T-helper 17 cell (primary cell): ENCODE measurements around the gene POLR1G. TPM values are rescaled to one million over a fixed set of nuclear protein-coding genes. Genes with fewer than 3 reads are reported as not detected.

Source experiments
- ATAC-seq: fragments of 150-1000 bp; cut with Tn5 transposase; 2 replicates; pipeline ENCODE4 v1.10.0; 2021; ENCODE audit warnings: mild to moderate bottlenecking, moderate library complexity
- DNase-seq, 3 donors: peaks; one replicate each; pipeline versions ENCODE4 v3.0.0 to v3.0.0-alpha.2; 2020 to 2021
- H3K9me3 ChIP-seq: one replicate; pipeline ENCODE4 v1.7.0; 2013; ENCODE audit warnings: low read length, mild to moderate bottlenecking; ENCODE audit not compliant: control insufficient read depth, poor library complexity, severe bottlenecking
- H3K27ac Mint-ChIP-seq: one replicate; pipeline ENCODE4 v1.8.0; 2022; ENCODE audit warnings: mild to moderate bottlenecking, moderate library complexity, mixed read lengths
- H3K27me3 Mint-ChIP-seq: one replicate; pipeline ENCODE4 v1.8.0; 2022; ENCODE audit warnings: mixed read lengths
- H3K36me3 Mint-ChIP-seq: one replicate; pipeline ENCODE4 v1.8.0; 2022; ENCODE audit warnings: low read depth, mixed read lengths
- H3K4me1 Mint-ChIP-seq: one replicate; pipeline ENCODE4 v1.8.0; 2022; ENCODE audit warnings: mild to moderate bottlenecking, mixed read lengths
- H3K4me3 Mint-ChIP-seq: one replicate; pipeline ENCODE4 v1.8.0; 2022; ENCODE audit warnings: mild to moderate bottlenecking, moderate library complexity, mixed read lengths
- total RNA-seq, 4 donors: library from RNA in 2 of 4; stranded (reverse) in 2 of 4; gene quantifications; one replicate each; pipeline ENCODE4 v1.2.3 and lab custom pipeline; 2022 to 2026

POLR1G gene
- total RNA-seq, 2 donors from 2014 or later, result 0.91 to 1.0 TPM

DNA sequence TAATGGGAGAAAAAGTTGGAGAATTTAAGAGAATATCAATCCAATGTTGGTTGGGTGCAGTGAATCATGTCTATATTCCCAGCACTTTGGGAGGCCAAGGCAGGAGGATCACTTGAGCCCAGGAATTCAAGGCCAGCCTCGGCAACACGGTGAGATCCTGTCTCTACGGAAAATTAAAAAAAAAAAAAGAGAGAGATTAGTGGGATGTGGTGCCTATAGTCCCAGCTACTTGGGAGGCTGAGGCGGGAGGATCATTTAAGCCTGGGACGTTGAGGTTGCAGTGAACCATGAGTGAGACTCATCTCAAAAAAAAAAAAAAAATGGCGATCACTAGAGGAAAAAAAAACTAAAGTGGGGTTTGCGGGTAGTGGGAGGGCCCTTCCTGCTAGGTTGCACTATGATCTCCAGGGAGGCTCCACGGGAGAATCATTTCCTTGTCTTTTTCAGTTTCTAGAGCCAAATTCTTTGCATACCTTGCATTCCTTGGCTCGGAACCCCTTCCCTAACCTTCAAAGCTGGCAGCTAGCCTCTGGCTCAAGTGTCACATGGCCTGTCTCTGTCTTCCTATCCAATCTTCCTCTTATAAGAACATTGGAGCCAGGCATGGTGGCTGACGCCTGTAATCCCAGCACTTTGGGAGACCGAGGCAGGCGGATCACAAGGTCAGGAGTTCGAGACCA is 30.3 kb upstream of the POLR1G start:
- DNase-seq (no peak), ATAC-seq (no peak)
- Mint-ChIP-seq H3K36me3 (no peaks in the 10 kb centered on the region), H3K4me1 (peaks cover 2% of the 10 kb centered on the region), H3K27ac (no peak overlapping the region), H3K27me3 (peaks cover 4% of the 10 kb centered on the region), H3K4me3 (no peak overlapping the region)
- H3K9me3 ChIP-seq, result no peaks in the 10 kb centered on the region

DNA sequence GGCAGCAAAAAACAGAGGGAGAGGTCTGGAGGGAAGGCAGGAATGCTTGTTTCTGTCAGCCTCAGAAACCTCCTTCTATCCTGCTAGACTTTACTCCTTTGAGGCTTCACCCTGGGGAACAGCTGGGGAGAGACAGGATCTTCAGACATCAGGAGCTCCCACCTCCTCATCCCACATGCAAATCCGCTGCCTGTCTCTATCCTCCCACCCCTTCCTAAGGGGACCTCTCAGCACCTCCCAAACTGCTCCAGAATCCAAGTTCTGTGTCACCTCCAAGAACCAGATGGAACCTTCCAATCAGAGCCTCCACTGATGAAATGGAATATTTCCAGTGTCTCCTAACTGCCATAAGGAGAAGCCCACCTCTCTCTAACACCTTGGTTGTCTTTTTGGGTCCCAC is 26.3 kb upstream of the POLR1G start:
- Mint-ChIP-seq H3K4me1 (no peaks in the 10 kb centered on the region), H3K36me3 (no peaks in the 10 kb centered on the region), H3K4me3 (no peak overlapping the region), H3K27ac (no peak overlapping the region), H3K27me3 (peaks cover 5% of the 10 kb centered on the region)
- ATAC-seq (no peak), DNase-seq (no peak)
- H3K9me3 ChIP-seq, result no peaks in the 10 kb centered on the region

DNA sequence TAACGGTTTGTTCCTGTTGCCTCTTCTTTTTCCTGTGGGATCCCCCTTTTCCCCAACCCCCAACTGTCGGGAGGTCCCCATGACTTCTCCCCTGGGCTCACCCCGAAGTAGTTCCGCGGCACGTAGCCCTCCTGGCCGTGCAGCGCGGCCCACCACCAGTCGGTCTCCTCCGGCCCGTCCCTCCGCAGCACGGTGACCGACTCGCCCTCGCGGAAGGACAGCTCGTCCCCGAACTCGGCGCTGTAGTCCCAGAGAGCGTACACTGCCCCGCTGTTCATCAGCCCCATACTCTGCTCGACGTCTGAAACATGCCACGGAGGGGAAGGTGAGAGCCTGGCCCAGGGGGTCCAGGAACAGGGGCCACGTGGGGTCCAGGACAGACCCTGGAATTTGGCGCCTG is 24.0 kb upstream of the POLR1G start:
- H3K4me1 Mint-ChIP-seq, result peaks cover 3% of the 10 kb centered on the region
- no peaks in the 10 kb centered on the region for H3K9me3 ChIP-seq
- H3K4me3 Mint-ChIP-seq, result no peak overlapping the region
- no peak for ATAC-seq
- no peaks in the 10 kb centered on the region for H3K36me3 Mint-ChIP-seq
- H3K27me3 Mint-ChIP-seq, result peaks cover 20% of the 10 kb centered on the region
- no peak for DNase-seq
- no peak overlapping the region for H3K27ac Mint-ChIP-seq

DNA sequence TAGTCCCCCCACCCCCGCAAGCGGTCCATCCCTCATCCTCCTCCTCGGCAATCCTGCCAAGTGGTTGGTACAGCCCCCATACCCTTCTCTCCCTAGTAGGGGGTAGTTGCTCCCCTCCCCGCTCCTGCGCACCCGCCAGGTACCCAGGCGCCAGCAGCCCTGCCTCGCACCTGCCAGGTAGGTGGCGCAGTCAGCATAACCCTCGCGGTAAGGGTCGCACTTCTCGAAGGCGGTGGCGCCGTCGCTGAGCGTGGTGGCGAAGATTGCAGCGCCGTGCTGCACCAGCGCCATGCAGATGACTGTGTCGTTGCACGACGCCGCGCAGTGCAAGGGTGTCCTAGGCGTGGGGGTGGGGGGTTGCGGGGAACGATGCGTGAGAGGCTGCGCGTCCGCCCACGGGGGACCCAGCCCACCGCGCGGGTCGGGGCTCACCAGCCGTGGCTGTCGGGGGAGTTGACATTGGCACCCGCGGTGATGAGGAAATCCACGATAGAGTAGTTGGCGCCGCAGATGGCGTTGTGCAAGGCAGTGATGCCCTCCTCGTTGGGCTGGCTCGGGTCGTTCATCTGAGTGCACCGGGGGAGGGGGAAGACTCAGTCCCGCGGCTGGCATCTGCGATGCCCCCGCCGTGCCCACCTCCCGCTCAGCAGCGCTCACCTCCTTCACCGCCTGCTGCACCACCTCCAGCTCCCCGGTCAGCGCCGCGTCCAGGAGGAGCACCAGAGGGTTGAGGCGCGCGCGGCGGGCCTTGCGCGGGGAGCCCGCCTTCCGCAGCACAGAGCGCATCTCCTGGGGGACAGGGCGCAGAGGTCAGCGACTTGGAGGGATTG is 20.8 kb upstream of the POLR1G start:
- H3K4me3 Mint-ChIP-seq, result peak overlapping the region; percentile 3
- peaks cover 20% of the 10 kb centered on the region for H3K27me3 Mint-ChIP-seq
- H3K27ac Mint-ChIP-seq, result no peak overlapping the region
- ATAC-seq (no peak), DNase-seq (no peak)
- H3K36me3 Mint-ChIP-seq, result no peaks in the 10 kb centered on the region
- H3K9me3 ChIP-seq, result no peaks in the 10 kb centered on the region
- peaks cover 3% of the 10 kb centered on the region for H3K4me1 Mint-ChIP-seq

DNA sequence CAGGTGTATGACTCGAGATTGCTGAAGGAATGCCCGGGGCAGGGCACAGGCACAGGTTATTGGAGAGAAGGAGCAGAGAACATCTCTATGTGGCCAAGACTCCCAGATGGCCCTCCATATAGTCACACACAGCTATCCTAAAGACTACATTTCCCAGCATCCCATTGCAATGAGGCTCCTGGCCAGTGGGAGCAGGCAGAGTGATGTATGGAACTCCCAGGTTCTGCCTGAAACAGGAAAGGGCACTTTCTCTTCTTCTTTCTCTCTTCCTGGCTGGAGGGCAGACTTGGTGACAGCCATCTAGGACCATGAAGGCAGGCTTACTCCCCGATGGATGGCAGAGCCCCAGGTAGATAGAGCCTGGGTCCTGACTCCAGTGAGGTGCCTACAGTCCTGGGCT is 15.1 kb upstream of the POLR1G start:
- Mint-ChIP-seq H3K4me3 (no peak overlapping the region), H3K36me3 (no peaks in the 10 kb centered on the region)
- no peak for DNase-seq

DNA sequence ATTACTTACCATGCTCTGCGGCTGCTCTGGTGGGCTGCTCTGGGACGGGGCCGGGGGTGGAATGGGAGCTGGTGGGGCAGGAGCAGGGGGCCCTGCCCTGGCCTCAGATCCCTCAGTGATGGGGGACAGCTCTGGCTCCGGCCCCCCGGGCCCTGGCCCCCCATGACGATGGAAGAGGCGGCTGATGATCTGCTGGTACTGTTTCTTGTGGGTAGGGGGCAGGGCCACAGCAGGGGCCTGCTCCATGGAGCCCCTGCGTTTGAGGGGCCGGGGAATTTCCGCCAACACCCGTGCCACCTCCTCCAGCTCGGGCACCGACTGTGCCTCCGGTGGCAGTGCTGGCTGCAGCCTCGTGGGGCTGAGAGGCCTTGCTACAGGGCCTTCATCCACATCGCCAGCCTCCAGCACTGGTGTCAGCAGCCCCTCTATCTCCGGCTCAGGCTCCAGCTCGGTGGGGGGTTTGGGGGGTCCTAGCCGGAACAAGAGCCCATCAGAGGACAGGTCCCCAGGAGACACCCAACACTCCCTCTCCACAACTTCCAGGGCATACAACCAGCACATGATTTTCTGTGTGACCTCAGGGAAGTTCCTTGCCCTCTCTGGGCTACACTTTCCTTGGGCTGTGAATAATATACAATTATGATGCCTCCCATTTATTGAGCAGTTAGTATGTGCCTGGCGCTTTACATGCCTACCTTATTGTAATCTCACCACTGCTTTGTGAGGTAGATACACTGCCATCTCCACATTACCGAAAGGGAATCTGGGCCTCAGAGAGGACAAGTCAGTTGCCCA is 14.4 kb upstream of the POLR1G start:
- H3K9me3 ChIP-seq, result no peaks in the 10 kb centered on the region
- H3K27ac Mint-ChIP-seq, result no peak overlapping the region
- ATAC-seq (no peak), DNase-seq (no peak)
- peaks cover 5% of the 10 kb centered on the region for H3K4me1 Mint-ChIP-seq
- H3K36me3 Mint-ChIP-seq, result no peaks in the 10 kb centered on the region
- H3K4me3 Mint-ChIP-seq, result no peak overlapping the region
- no peaks in the 10 kb centered on the region for H3K27me3 Mint-ChIP-seq

More for the DNA sequence above, 15.1 kb upstream of the POLR1G start:
- H3K27ac Mint-ChIP-seq, result no peak overlapping the region
- H3K9me3 ChIP-seq, result no peaks in the 10 kb centered on the region
- H3K4me1 Mint-ChIP-seq, result peaks cover 5% of the 10 kb centered on the region
- no peak for ATAC-seq
- H3K27me3 Mint-ChIP-seq, result peaks cover 4% of the 10 kb centered on the region

DNA sequence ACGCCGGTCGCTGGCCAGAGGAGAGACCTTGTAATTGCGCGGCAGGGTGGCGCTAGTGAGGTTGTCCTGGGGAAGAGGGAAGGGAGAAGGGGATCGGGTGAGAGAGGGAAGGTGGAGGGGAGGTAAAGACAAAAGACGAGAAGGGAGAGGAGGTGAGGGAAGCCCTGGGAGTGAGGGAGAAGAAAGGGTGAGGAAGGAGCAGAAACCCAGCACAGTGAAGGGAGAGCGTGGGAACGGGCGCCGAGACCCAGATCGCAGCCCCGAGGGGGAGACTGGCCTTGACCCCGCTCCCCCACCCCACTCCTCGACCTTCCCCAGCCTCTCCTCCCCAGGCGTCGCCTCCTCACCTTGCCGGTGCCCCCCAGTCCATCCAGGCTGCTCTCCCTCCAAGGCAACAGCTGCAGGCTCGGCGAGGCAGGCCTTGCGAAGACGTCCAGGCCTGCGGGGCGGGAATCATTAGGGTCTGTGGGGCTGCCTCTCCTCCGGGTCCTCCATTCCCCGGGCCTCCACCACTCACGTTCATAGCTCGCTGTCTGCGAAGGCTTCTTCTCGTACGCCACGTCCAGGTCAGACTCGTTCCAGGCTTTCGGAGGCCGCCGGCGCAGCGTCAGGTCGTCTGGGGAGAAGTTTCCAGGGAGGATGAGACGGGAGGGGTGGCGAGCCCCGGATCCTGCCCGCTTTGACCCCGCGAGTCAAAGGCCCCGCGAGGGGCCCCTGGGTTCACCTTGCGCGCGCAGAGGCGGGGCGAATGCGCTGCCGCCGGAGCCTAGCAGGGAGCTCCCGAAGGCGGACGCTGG is 10.4 kb upstream of the POLR1G start:
- DNase-seq (no peak), ATAC-seq (no peak)
- Mint-ChIP-seq H3K27ac (peak overlapping the region; percentile 4), H3K36me3 (no peaks in the 10 kb centered on the region), H3K27me3 (peaks cover 10% of the 10 kb centered on the region), H3K4me1 (peaks cover 9% of the 10 kb centered on the region), H3K4me3 (no peak overlapping the region)
- no peaks in the 10 kb centered on the region for H3K9me3 ChIP-seq

DNA sequence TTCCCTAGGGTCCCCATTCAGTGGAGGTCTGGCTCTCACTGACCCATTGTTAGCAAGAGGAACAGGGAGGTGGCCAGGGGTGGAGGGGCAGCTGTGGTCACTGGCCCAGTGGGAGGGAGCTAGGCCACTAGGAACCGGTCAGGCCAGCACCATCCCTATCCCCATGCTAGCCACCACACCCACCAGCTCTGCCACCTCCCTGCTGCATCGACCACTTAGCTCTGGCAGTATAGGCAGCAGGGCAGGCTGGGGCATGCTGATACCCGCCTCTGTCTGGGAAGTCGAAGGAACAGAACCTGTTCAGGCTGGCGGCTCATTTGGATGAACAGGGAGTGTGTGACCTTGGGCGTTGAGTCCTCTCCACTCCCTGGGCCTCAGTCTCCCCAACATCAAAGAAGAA is 6.3 kb upstream of the POLR1G start:
- Mint-ChIP-seq H3K4me3 (no peak overlapping the region), H3K27ac (no peak overlapping the region), H3K27me3 (peaks cover 35% of the 10 kb centered on the region), H3K4me1 (peaks cover 15% of the 10 kb centered on the region), H3K36me3 (no peaks in the 10 kb centered on the region)
- H3K9me3 ChIP-seq, result no peaks in the 10 kb centered on the region
- ATAC-seq (no peak), DNase-seq (no peak)

DNA sequence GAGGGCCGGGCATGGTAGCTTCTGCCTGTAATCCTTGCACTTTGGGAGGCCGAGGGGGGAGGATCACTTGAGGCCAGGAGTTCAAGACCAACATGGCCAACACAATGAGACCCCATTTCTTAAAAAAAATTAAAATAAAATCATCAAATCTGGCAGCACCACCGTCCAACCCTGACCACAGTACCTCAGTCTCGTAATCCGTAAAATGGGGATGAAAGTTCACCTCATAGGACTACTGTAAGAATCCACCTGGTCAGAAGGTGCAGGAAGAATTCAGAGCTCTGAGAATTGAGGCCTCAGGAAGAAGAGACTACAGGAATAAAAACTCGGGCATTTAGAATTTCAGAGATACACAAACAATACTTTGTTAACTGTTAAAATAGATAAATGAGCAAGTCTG is 4.6 kb upstream of the POLR1G start:
- H3K9me3 ChIP-seq, result no peaks in the 10 kb centered on the region
- DNase-seq (no peak), ATAC-seq (no peak)
- peaks cover 23% of the 10 kb centered on the region for H3K4me1 Mint-ChIP-seq
- H3K27me3 Mint-ChIP-seq, result peaks cover 36% of the 10 kb centered on the region
- no peak overlapping the region for H3K4me3 Mint-ChIP-seq
- H3K27ac Mint-ChIP-seq, result no peak overlapping the region
- peaks cover 3% of the 10 kb centered on the region for H3K36me3 Mint-ChIP-seq

DNA sequence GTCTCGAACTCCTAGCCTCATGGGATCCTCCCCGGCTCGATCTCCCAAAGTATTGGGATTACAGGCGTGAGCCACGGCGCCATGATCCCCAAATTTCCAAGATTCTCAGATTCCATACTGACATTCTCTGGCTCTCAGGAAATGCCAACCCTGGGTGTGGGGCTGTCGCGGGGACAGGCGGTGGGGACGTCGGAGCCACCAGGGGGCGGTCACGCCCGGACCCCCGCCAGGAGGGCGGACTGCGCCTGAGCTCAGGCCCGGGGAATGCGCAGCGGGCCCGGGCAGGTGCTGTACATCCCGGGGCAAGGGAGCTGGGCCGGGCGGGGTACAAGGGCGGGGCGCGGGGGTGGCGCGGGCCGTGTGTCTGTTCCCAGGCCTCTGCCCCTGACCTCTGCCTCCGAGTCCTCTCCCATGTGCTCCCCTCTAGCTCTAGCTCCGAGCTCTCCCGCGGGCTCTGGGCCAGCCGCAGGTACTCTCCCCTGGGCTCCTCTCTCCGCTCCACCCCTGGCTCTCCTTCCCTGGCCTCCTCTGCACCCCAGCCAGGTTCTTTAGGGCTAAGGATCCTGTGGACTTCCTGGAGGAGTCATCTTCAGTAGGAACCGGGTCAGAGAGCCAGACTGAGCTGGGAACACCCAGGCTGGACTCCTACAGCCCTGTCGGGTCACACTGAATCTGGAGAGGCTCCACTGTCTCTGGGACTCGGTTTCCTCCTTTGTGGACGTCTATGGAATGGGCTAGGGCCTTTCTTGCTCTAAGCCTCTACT is 4.0 kb upstream of the POLR1G start:
- no peak overlapping the region for H3K4me3 Mint-ChIP-seq
- H3K9me3 ChIP-seq, result no peaks in the 10 kb centered on the region
- ATAC-seq (no peak), DNase-seq (no peak)
- peaks cover 3% of the 10 kb centered on the region for H3K36me3 Mint-ChIP-seq
- peaks cover 24% of the 10 kb centered on the region for H3K4me1 Mint-ChIP-seq
- no peak overlapping the region for H3K27ac Mint-ChIP-seq
- peaks cover 34% of the 10 kb centered on the region for H3K27me3 Mint-ChIP-seq

DNA sequence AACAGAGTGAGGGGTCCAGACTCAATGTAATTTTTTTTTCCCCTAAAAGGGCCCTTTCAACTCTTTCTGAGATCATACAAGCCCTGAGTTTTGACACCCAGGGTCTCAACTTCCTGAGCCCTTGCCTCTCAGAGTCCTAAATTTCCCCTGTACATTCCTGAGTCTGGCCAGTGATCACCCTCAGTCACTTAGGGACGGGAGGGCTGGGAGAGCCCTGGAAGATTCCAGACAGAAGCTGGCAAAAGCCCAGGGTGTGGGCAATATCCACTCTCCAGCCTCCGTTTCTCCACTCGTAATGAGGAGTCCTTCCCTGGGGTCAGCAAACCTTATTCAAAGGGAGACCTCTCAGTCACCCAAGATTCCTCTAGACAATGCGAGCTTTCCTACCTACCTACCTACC is 3.2 kb upstream of the POLR1G start:
- Mint-ChIP-seq H3K36me3 (peaks cover 3% of the 10 kb centered on the region), H3K4me1 (peaks cover 26% of the 10 kb centered on the region), H3K27ac (no peak overlapping the region), H3K27me3 (peaks cover 31% of the 10 kb centered on the region), H3K4me3 (no peak overlapping the region)
- no peak for DNase-seq
- H3K9me3 ChIP-seq, result no peaks in the 10 kb centered on the region
- no peak for ATAC-seq
